Fibroblast of lung (primary cell): Measurements from ENCODE around the gene OR5K4.

Source experiments
- CTCF ChIP-seq, 2 donors: IDR thresholded peaks in 1 of 2; conservative IDR thresholded peaks in 1 of 2; 1 replicate in 1 of 2; 2 replicates in 1 of 2; pipeline ENCODE4 v1.5.1; 2011 to 2012; ENCODE audit warnings: low read length in 2 of 2, control low read depth in 1 of 2, inconsistent platforms in 1 of 2, low read depth in 1 of 2, mild to moderate bottlenecking in 1 of 2
- EZH2 ChIP-seq: IDR thresholded peaks from 2 replicates; pipeline ENCODE4 v1.5.1; 2012; ENCODE audit warnings: low read length, control low read depth, mild to moderate bottlenecking; ENCODE audit errors: missing control alignments

GRCh38 chr3:98390366-98390765 lies 36.7 kb downstream of the OR5K4 start, which contains the start of gene OR5K3:
- no peak for TF ChIP-seq CTCF (conservative IDR thresholded peaks at IDR 0.05 in 1 of 2, IDR thresholded peaks at IDR 0.05 in 1 of 2; ENCODE audit: low read depth in 1 of 2, low read length in 2 of 2)
- no peak for TF ChIP-seq EZH2
